WERI-Rb-1 (cell line): ENCODE results near the gene MRPL36.

Experiments used
- DNase-seq: peaks from one replicate; pipeline ENCODE4 v3.0.0-alpha.2; 2020
- H3K27ac ChIP-seq: fragments of 250-450 bp; sonication (Bioruptor Pico); 2 replicates; pipeline ENCODE4 v1.5.1; 2020; ENCODE audit warnings: mild to moderate bottlenecking, moderate library complexity
- H3K27me3 ChIP-seq: fragments of 250-450 bp; sonication (Bioruptor Pico); 2 replicates; pipeline ENCODE4 v1.5.1; 2021; ENCODE audit warnings: mild to moderate bottlenecking, low read depth, moderate library complexity; ENCODE audit not compliant: insufficient read depth, severe bottlenecking
- H3K36me3 ChIP-seq: fragments of 250-450 bp; sonication (Bioruptor Pico); 2 replicates; pipeline ENCODE4 v1.5.1; 2020; ENCODE audit warnings: mild to moderate bottlenecking, moderate library complexity
- H3K4me3 ChIP-seq: 2 replicates; pipeline ENCODE4 v1.5.1; 2011; ENCODE audit warnings: low read depth, mild to moderate bottlenecking, control low read depth, low read length
- H3K9me3 ChIP-seq: fragments of 250-450 bp; sonication (Bioruptor Pico); 2 replicates; pipeline ENCODE4 v1.5.1; 2021; ENCODE audit warnings: mild to moderate bottlenecking, moderate library complexity; ENCODE audit not compliant: severe bottlenecking
- CTCF ChIP-seq: IDR thresholded peaks from 2 replicates; pipeline ENCODE4 v1.5.1; 2011; ENCODE audit warnings: low read depth, mild to moderate bottlenecking, control low read depth, inconsistent platforms, low read length

The MRPL36 gene

GRCh38 chr5:1799602-1800471 is at the start of gene MRPL36:
Gene MRPL36, minus strand, starts transcription at chr5:1799837. Its CDS starts 902 bp downstream, at chr5:1798935.
- no peaks in the 10 kb centered on the region for H3K27me3 ChIP-seq
- peak within 1 kb of the TSS; percentile 82 for H3K27ac ChIP-seq
- H3K4me3 ChIP-seq = peak within 1 kb of the TSS; percentile 73
- TF ChIP-seq CTCF = no peak
- peaks cover 49% of the 10 kb centered on the region for H3K36me3 ChIP-seq
- H3K9me3 ChIP-seq = no peaks in the 10 kb centered on the region
- peak; percentile 96 for DNase-seq

GRCh38 chr5:1847611-1848010 is 48.0 kb upstream of the MRPL36 start:
- Histone ChIP-seq H3K27ac (no peak overlapping the region), H3K4me3 (no peak overlapping the region), H3K27me3 (peaks cover 3% of the 10 kb centered on the region), H3K36me3 (no peaks in the 10 kb centered on the region), H3K9me3 (no peaks in the 10 kb centered on the region)
- TF ChIP-seq CTCF = no peak
- DNase-seq = no peak

GRCh38 chr5:1847056-1847455 is 47.4 kb upstream of the MRPL36 start:
- Histone ChIP-seq H3K36me3 (no peaks in the 10 kb centered on the region), H3K27ac (no peak overlapping the region), H3K27me3 (peaks cover 3% of the 10 kb centered on the region), H3K4me3 (no peak overlapping the region), H3K9me3 (no peaks in the 10 kb centered on the region)
- TF ChIP-seq CTCF = no peak
- no peak for DNase-seq

GRCh38 chr5:1846583-1846982 is 46.9 kb upstream of the MRPL36 start:
- Histone ChIP-seq H3K27ac (no peak overlapping the region), H3K9me3 (no peaks in the 10 kb centered on the region), H3K4me3 (no peak overlapping the region), H3K27me3 (peaks cover 3% of the 10 kb centered on the region), H3K36me3 (no peaks in the 10 kb centered on the region)
- DNase-seq = no peak
- TF ChIP-seq CTCF = no peak

- no peak for DNase-seq
- Histone ChIP-seq H3K27me3 (peaks cover 3% of the 10 kb centered on the region), H3K27ac (no peak overlapping the region), H3K4me3 (no peak overlapping the region), H3K36me3 (no peaks in the 10 kb centered on the region), H3K9me3 (no peaks in the 10 kb centered on the region)
- no peak for TF ChIP-seq CTCF
These were observed 46.1 kb upstream of the MRPL36 start for GRCh38 chr5:1845696-1846095.
